MCF 10A (cell line): ENCODE measurements around the gene WFIKKN2. TPM values are rescaled to one million over a fixed set of nuclear protein-coding genes. Genes with fewer than 3 reads are reported as not detected.
A peak's percentile ranks its signal among the peaks of the same experiment; 100 is the strongest.

Experiments
- BruUV-seq: library from RNA; stranded (reverse); fragments of 400-500 nt; replicated peaks from 2 replicates; lab custom pipeline; 2021; lab: Mats Ljungman, UMichigan
- CTCF ChIA-PET: fragments of 300-600 bp; sonication (Branson Sonifier 250); formaldehyde crosslinking; extraction: SDS; loops from one replicate; lab custom pipeline; 2021; ENCODE audit warnings: antibody characterized with exemption, inconsistent platforms; lab: Yijun Ruan, JAX
- POLR2A ChIA-PET: fragments of 300-600, 350-650 bp; sonication (Branson Sonifier 250); formaldehyde crosslinking; extraction: SDS; loops from one replicate; lab custom pipeline; 2020; ENCODE audit warnings: antibody characterized with exemption, inconsistent platforms; lab: Yijun Ruan, JAX
- DNase-seq: peaks from one replicate; pipeline ENCODE4 v3.0.0-alpha.2; 2018; ENCODE audit not compliant: unreplicated experiment
- H3K27ac Mint-ChIP-seq: one replicate; pipeline ENCODE4 v1.8.0; 2022; ENCODE audit warnings: mild to moderate bottlenecking, low read depth, mixed read lengths; ENCODE audit not compliant: unreplicated experiment
- H3K27me3 Mint-ChIP-seq: one replicate; pipeline ENCODE4 v1.8.0; 2022; ENCODE audit warnings: mixed read lengths; ENCODE audit not compliant: insufficient read depth, unreplicated experiment
- H3K36me3 Mint-ChIP-seq: one replicate; pipeline ENCODE4 v1.8.0; 2022; ENCODE audit warnings: mild to moderate bottlenecking, moderate library complexity, mixed read lengths; ENCODE audit not compliant: insufficient read depth, unreplicated experiment
- H3K4me1 Mint-ChIP-seq: one replicate; pipeline ENCODE4 v1.8.0; 2022; ENCODE audit warnings: mixed read lengths; ENCODE audit not compliant: insufficient read depth, unreplicated experiment
- H3K4me3 Mint-ChIP-seq: one replicate; pipeline ENCODE4 v1.8.0; 2022; ENCODE audit warnings: mild to moderate bottlenecking, moderate library complexity, mixed read lengths; ENCODE audit not compliant: unreplicated experiment
- H3K9me3 Mint-ChIP-seq: one replicate; pipeline ENCODE4 v1.8.0; 2022; ENCODE audit warnings: mixed read lengths; ENCODE audit not compliant: unreplicated experiment
- intact Hi-C: fragments of 100-400 bp; cut with micrococcal nuclease; formaldehyde crosslinking; loops from 2 replicates; pipeline ENCODE4 v1.14.1; 2022
- total RNA-seq: library from RNA; stranded (reverse); gene quantifications from 2 replicates; pipeline ENCODE4 v1.2.3, GENCODE V29; 2022
- TF ChIP-seq, protein P1 (sequence below): fragments of 200-600 bp; IDR thresholded peaks from one replicate; pipeline ENCODE4 v1.8.0; 2022; ENCODE audit warnings: antibody characterized with exemption, mild to moderate bottlenecking; ENCODE audit not compliant: unreplicated experiment

WFIKKN2 gene
- total RNA-seq, 1 experiment from 2014 or later, result not detected

- ChIA-PET POLR2A (interaction anchor here (0.6 to 4.9 kb wide), 13 partner anchors 9 to 237 kb away, joined by 3 to 129 read pairs (median 4); partner anchors contain the start of genes SPAG9 and TOB1), CTCF (interaction anchor here (0.7 to 2.7 kb wide), 6 partner anchors 15 to 64 kb away, joined by 3 to 11 read pairs (median 4); partner anchors contain the start of gene TOB1)
- Mint-ChIP-seq H3K36me3 (no peaks in the 10 kb centered on the region), H3K9me3 (no peaks in the 10 kb centered on the region), H3K27ac (peak overlapping the region; percentile 90), H3K4me3 (no peak overlapping the region), H3K4me1 (peaks cover 22% of the 10 kb centered on the region), H3K27me3 (no peaks in the 10 kb centered on the region)
- DNase-seq, result no peak
- intact Hi-C loops, result no loop called here
- BruUV-seq, result no TSS peak
- TF ChIP-seq, protein P1, sequence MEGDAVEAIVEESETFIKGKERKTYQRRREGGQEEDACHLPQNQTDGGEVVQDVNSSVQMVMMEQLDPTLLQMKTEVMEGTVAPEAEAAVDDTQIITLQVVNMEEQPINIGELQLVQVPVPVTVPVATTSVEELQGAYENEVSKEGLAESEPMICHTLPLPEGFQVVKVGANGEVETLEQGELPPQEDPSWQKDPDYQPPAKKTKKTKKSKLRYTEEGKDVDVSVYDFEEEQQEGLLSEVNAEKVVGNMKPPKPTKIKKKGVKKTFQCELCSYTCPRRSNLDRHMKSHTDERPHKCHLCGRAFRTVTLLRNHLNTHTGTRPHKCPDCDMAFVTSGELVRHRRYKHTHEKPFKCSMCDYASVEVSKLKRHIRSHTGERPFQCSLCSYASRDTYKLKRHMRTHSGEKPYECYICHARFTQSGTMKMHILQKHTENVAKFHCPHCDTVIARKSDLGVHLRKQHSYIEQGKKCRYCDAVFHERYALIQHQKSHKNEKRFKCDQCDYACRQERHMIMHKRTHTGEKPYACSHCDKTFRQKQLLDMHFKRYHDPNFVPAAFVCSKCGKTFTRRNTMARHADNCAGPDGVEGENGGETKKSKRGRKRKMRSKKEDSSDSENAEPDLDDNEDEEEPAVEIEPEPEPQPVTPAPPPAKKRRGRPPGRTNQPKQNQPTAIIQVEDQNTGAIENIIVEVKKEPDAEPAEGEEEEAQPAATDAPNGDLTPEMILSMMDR, result no peak
These were observed 48.6 kb downstream of the WFIKKN2 start for GRCh38 chr17:50883850-50884438.

GRCh38 chr17:50884439-50885311 is 49.3 kb downstream of the WFIKKN2 start:
- DNase-seq, result no peak
- TF ChIP-seq, protein P1, result no peak
- Mint-ChIP-seq H3K27ac (peak overlapping the region; percentile 90), H3K36me3 (no peaks in the 10 kb centered on the region), H3K4me1 (peaks cover 22% of the 10 kb centered on the region), H3K9me3 (no peaks in the 10 kb centered on the region), H3K4me3 (no peak overlapping the region), H3K27me3 (no peaks in the 10 kb centered on the region)
- intact Hi-C loops, result no loop called here
- BruUV-seq, result no TSS peak
- POLR2A ChIA-PET, result interaction anchor here (0.6 to 4.9 kb wide), 14 partner anchors 8 to 236 kb away, joined by 3 to 129 read pairs (median 4); partner anchors contain the start of genes SPAG9 and TOB1
- CTCF ChIA-PET, result interaction anchor here (0.7 to 2.7 kb wide), 8 partner anchors 14 to 65 kb away, joined by 3 to 11 read pairs (median 4); partner anchors contain the start of gene TOB1

DNA sequence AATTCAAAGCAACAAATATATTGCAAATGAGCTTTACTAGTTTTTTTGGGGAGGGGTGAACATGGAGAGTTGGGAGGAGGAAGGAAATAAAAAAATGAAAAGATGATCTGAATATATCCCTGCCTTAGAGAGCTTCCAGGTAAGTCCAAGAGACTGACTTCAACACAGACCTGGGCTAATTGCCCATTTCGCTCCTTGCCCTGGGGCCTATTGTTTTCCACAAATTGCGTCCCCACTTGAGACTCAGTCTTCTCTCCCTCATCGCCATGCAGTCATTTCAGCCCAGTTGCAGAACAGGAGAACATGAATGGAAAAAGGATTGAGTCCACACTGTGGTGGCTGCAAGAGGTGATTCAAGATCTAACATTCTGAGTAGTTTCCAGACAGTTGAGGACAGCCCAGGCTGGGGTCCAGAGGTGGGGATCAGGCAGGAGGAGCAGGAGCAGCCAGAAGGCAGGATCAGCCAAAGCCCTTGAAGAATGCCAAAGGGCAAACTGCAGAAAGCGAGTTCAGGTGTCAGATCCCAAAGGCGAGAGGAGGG is 52.4 kb downstream of the WFIKKN2 start:
- BruUV-seq, result no TSS peak
- H3K36me3 Mint-ChIP-seq, result no peaks in the 10 kb centered on the region
- TF ChIP-seq, protein P1, result no peak
- POLR2A ChIA-PET, result interaction anchor here (0.7 to 7.9 kb wide), 3 partner anchors 16 to 51 kb away, joined by 3 to 99 read pairs (median 6); partner anchors contain the start of gene TOB1
- no peak overlapping the region for H3K4me3 Mint-ChIP-seq
- no peak for DNase-seq
- H3K27me3 Mint-ChIP-seq, result no peaks in the 10 kb centered on the region
- CTCF ChIA-PET, result interaction anchor here (0.5 to 1.8 kb wide), 6 partner anchors 14 to 104 kb away, joined by 3 to 5 read pairs (median 4); no protein-coding TSS in a partner anchor
- intact Hi-C loops, result no loop called here
- H3K9me3 Mint-ChIP-seq, result no peaks in the 10 kb centered on the region
- peaks cover 30% of the 10 kb centered on the region for H3K4me1 Mint-ChIP-seq
- no peak overlapping the region for H3K27ac Mint-ChIP-seq
